Activated CD4-positive, alpha-beta T cell treated with anti-CD3 and anti-CD28 coated beads for 1 hour (primary cell): ENCODE results near the gene PDHX.
"Not testable (repeated sequence)": the region's sequence is repeated elsewhere in the genome, so short reads cannot be mapped to it uniquely, and the experiment has no call there.

ENCODE experiments used
- DNase-seq: peaks from one replicate; pipeline ENCODE4 v3.0.0-alpha.2; 2020

Gene PDHX

DNA sequence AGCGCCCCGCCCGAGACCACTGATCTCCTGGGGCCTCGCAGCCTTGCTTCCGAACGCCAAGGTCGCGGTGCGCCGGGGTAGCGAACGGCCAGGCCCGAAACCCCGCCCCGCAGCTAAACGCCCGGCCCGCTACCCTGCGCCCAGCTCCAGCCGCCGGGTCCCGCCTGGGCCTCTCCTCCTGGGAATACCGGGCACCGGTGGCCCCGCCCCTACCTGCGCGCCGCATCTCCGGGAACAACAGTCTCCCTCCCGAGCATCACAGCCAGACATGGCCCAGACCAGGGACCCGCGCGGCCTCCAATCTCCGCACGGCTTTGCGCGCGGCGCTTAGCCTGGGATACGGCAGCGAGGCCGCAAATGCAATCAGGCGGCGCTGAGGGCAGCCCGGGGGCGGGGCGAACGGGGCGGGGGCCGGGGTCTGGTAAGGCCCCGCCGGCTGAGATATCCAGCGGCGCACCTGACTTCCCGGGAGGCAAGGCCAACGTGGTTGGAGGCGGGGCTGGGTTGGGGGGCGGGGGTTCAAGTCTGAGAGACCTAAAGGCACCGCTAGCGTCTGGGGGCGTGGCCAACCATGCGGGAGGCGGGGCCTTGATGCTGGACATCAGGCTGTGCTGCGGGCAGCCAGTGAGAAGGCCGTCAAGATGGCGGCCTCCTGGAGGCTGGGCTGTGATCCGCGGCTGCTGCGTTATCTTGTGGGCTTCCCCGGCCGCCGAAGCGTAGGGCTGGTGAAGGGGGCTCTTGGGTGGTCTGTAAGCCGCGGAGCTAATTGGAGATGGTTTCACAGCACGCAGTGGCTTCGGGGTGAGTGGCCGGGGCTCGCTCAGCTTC, at the start of gene PDHX, which contains the start of gene APIP:
TSS of gene PDHX (plus strand) at position 604 of the 828 bp plus-strand sequence. CDS start at position 642, 38 bp downstream.
TSS of gene APIP (minus strand) at position 365 of the 828 bp plus-strand sequence. CDS start at position 270, 95 bp downstream.
- peak; percentile 84 for DNase-seq

DNA sequence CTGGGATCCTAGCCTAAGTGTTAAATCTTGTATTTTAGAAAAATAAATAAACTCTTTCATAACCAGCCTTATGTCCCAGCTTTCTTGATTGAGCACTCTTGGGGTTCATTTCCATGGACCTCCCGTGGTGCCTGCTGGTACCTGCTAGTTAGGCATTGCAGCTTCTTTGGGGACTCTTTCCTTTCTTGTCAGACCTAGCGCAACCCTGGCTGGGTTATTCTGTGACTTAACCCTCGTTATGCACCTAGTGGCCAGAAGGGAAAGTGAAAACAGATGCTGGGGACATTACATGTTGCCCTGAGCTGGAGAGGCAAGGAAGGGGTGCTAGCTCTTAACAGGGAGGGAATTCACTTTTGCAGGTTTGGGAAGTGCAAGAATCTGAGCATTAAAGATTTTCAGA, 47.0 kb upstream of the PDHX start:
- no peak for DNase-seq

DNA sequence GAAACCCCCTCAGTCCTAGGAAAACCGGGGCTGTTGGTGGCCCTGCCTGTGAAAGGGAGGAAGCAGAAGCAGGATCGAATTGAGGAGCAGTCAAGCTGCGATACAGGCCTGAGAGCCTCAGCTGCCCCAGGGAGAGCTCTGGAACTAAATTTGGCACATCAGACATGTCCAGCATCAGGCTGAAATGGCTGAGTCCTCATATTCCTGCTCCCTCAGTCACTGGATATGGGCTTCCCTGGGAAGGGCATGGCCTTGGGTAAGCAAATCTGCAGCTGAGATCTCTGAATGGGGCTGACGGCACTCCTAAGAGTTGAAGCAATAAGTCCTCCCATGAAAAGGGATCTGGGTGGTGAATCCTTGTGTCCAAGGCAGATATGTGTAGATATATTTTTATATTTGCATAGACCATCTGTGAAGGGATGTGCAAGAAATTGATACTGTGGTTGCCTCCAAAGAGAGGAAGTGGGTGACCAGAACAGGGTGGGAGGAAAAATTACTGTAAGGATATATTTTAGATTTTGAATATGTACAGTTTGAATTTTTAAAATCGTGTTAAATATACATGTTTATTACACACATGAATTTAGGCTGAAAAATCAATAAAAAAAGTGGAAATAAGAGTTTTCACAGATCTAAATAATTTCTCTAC, 45.7 kb upstream of the PDHX start:
- DNase-seq: no peak

DNA sequence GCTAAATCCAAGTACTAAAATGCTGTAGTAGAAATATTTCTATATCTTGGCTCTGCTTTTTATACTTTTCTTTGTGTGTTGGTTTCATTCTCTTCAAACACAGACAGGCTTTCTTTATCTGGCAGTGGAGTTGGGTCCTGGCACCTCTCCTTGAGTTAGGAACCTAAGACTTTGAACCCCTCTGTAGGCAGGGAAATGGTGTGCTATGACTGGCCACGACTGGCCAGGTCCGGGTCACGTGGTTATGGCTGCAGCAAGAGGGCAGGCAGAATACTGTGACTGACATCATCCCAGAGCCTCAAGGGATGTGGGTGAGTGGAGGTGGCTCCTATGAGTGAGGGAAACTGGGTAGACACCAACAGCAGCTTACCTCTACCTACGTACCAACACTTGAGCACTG, 42.2 kb upstream of the PDHX start:
- no peak for DNase-seq

DNA sequence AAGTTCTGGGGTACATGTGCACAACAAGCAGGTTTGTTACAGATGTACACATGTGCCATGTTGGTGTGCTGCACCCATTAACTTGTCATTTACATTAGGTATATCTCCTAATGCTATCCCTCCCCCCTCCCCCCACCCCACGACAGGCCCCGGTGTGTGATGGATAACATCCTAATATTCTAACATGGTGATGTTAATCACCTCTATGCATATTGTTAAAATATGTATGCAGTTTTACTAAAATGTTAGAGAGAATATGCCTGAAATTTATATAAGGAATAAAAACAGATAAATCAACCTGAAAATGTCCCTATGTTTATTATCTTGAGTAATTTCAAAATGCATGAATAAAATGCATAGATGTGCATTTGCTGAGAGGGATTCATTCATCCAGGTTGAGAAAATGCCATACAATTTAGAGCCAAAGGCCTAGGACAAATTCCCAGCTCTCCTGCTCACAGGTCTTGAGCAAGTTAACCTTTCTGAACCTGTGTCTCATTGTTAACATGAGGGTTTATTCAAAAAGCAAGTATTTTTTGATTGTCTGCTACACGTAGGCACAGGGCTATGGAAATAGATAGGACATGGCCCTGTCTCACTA, 38.9 kb upstream of the PDHX start:
- DNase-seq: no peak

DNA sequence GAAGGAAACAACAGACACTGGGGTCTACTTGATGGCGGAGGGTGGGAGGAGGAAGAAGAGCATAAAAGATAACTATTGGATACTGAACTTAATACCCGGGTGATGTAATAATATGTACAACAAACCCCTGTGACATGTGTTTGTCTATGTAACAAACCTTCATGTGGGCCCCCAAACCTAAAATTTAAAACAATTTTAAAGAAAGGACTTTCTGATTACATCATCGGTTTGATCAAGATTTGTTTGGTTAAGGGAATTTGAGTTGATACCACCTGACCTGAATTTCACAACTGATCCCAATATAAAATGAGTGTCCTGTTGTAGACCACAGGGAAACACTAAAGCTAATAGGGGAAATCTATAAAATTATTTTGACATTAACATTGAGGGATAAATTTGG, 34.5 kb upstream of the PDHX start:
- DNase-seq: no peak

DNA sequence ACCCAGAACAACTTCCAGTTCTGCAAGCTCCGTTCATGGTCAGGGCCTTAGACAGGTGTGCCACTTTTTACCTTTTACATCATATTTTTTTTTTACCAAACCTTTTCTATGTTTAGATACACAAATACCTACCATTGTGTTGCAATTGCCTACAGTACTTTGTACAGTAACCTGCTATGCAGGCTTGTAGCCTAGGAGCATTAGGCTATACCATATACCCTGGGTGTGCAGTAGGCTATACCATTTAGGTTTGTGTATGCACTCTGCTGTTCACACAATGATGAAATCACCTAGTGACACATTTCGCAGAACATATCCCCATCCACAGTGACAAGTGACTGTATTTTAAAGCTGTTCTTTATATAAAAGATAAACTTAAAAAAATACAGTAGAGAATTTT, 29.8 kb upstream of the PDHX start:
- no peak for DNase-seq

DNA sequence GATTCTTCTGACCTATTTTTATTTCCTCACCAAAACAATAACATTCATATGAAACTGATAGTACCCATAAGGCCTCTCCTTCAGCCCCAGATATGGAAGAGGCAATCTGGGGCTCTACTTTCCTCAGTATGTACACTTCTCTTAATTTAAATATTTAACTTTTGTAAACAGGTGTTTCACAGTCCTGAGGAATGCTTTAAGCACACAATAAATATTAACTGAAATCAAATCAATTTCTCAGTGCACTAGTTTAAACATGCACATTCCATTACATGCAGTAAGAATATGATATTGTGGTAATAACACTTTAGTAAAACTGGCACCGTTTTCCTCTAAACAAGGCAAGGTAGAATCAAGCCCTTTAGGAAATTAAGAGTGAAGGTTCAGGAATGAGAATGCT, 29.2 kb upstream of the PDHX start:
- no peak for DNase-seq

DNA sequence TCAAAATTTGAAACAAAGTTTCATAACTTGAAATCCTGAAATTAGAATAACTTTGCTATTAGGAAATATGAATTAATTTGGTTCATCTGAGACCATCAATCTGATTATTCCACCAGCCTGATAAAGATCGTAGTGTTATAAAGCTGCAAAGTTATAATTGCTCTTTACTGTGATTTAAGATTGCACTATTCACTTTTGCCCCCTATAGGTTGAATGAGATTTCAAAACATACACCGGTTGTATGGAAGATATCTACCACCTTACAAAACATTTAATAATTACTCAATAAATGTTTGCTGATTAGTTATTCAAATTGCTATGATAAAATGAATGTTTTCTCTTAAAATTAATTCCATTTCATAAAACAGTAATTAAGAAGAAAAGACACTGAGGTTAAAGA, 26.3 kb upstream of the PDHX start:
- no peak for DNase-seq

DNA sequence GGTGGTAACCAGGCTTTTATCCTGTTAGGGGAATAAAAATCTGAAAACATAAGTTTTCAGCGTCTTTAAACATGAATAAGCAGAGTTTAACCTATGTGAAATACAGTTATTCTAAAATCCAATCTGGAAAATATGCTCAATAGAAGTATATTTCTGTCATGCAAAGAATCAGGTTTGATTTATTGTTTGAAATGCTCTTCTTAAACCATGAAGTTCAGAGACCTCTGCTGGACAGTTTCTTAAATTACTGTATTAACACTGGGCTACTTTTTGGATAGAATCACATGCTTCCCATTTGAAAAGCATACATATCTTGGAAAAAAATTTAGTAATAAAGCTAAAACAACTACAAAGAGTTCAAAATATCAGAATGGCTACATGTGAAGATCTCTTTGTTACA, 25.6 kb upstream of the PDHX start:
- DNase-seq: no peak

DNA sequence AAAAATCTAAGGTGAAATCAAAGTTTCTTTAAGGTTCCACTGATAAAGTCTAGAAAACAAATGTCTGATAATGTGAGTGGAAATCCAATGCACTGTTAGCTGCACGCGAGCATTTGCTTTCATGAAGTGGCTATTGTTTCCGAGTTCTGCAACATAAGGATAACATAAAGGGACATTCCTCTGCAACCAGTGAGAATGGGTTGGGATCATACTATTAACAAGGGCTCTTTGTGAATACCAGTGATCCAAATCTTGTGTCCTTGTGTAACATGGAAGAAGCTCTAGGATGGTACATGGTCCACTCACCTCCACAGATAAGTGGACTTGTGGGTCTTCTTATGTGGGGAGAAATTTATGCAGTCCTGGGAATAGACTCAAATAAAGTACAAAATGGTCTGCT, 24.8 kb upstream of the PDHX start:
- no peak for DNase-seq

DNA sequence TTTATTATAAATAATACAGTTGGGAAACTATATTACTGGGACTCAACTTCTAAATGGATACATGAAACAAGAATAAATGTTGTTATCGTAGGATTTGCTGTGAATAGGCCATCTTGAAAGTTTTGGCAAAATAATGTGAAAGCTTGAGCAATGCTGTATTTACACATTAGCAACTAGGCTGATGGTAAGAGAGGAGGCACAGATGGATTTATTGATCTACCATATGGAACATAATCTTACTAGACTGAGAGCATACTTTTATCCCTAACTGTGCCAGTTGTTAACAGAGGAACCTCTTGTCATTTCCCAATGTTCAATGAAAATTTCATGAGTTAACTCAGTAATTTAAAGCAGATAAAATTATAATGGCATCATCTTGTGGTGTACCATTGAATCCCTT, 23.0 kb upstream of the PDHX start:
- DNase-seq: no peak

DNA sequence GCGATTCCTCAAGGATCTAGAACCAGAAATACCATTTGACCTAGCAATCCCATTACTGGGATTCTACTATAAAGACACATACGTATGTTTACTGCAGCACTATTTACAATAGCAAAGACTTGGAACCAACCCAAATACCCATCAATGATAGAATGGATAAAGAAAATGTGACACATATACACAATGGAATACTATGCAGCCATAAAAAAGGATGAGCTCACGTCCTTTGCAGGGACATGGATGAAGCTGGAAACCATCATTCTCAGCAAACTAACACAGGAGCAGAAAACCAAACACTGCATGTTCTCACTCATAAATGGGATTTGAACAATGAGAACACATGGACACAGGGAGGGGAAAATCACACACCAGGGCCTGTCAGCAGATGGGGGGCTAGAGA, 20.2 kb upstream of the PDHX start:
- DNase-seq: not testable (repeated sequence)

DNA sequence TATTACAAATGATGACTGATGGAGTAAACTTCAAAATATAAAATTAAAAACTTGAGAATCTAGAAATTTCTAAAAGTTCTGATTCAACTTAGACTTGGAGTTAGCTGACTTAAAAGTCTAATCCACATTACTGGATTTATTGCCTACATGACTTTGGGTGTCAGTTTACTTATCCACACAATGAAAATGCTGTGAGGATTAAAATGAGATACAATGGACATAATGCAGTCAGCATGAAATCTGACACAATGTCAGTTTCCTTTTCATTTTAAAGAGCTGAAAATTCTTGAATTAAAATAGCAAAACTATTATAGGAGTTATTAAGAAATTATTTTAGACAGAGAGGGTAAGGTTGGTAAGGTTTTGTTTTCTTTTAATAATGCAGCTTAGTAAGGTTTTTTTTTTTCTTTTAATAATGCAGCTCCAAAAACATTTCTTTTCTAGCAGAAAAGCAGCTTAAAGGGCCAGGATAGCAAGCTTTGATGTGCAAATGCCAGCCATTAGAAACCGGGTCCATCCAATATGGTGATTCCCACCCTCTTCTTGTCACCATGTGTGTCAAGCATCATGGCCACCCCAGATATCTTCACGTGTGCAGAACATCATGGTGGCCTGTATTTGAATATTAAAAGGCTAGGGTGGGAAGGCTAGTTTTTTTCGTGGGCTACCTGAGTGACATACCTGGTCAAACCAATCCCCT, 19.1 kb upstream of the PDHX start:
- no peak for DNase-seq

DNA sequence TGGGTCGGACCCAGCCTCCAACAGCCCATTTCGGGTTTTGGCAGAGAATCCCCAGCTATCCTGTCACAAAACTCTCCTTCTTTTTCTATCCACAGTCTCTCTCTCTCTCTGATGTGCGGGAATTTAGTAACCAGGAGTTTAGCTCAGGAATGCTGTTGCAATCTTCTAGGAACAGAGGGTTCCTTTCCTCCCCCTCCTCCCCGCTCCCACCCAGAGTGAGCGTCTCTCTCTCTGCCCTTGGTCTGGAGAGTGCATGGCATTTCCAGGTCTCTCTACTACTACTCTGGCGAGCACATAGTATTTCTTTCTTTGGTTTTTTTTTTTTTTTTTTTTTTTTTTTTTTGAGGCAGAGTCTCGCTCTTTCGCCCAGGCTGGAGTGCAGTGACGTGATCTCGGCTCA, 17.9 kb upstream of the PDHX start:
- no peak for DNase-seq

DNA sequence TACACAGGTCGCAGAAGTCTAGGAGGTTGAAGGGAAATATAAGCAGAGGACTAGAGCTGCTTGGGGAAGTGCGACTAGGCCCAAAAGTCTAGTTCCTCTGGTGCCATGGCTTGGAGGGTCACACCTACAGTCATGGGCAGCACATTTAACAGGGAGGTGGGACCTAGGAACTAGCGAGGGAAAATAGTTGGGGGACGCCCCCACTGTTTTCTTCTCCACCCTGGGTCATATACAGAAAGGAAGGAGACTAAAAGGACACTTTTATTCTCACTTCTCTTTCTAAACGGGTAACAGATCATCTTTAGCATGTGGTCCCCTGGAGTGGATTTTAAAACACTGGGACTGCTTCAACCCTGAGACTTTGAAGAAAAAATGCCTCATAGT, 16.8 kb upstream of the PDHX start:
- no peak for DNase-seq

DNA sequence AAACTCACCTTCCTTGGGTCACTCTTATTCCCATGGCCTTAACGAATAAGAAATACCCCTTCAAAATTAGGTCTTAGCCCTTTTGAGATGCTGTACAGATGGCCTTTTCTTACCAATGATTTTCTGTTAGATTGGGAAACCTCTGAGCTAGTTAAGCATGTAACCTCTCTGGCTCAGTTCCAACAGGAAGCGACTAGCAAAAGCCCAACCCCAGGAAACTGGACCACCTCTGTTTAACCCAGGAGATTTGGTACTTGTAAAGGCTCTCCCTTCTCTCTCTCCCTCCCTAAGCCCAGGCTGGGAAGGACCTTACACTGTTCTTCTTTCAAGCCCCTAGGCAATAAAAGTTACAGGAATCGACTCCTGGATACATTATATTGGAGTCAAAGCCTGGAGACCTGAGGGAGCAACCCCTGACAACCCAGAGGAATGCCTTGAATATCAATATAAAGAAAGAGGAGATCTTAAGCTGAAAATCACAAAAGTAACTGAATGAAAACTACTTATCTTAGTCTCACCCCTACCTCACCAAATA, 11.9 kb upstream of the PDHX start:
- no peak for DNase-seq

DNA sequence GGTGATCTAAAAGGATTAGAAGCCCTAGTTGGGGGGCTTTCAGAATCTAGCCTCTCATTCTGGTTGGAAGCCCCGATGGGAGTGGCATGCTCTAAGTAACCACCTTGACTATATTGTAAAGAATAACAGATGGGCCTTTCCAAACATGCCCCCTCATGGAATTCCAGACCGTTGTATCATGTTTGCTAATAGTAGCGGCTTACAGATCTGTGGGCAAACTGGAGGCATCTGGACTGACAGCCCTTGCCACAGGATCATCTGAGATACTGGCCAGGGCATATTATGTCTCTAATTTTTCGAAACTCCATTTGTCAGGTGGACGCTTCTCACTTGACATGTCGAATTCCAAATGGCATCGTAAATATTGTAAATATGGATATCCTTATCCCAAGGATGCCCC, 10.8 kb upstream of the PDHX start:
- no peak for DNase-seq

DNA sequence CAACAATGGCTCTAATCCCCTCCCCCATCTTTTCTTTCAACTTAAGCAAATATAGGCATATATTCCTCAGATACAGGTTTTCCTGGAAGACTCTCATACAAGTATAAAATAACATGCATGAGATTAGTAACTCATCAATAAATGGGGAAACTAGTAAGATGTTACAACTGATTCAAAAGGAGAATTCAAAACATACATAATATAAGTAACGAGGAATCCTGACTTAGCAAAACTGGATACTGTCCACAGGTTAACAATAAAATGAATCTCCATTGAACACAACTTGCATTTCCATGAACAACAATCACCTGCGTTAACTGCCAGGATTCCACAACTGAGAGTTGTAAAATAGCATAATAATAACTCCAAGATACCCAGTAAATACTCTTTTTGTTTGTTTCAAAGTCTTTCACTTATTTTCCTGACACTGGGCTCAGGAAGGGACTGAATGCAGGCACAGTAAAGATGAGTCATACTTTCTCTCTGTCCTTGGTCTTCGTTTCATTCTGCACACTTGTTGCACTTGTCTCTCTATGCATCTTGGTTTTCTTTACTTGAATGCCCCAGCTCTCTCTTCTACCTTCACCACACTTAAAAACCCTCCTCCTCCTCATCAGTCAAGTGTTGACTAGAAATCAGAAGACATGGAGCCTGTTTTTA, 8.4 kb upstream of the PDHX start:
- no peak for DNase-seq

DNA sequence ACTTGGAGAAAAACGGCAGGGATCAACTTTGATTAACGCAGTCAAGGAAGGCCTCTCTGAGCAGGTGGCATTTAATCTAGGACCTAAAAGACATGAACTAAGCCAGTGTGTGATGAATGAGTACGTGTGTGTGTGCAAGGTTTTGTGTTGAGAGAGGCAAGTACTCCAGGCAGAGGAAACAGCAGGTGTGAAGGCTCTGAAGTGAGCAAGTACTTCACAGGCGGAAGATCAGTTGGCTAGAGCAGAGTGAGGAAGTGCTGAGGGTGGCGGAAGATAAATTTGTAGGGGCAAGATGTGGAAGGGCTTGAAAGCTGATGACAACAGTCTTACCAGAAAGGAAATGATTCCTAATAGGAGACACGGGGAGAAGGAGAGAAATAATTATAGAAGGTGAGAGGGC, 7.0 kb upstream of the PDHX start:
- no peak for DNase-seq

DNA sequence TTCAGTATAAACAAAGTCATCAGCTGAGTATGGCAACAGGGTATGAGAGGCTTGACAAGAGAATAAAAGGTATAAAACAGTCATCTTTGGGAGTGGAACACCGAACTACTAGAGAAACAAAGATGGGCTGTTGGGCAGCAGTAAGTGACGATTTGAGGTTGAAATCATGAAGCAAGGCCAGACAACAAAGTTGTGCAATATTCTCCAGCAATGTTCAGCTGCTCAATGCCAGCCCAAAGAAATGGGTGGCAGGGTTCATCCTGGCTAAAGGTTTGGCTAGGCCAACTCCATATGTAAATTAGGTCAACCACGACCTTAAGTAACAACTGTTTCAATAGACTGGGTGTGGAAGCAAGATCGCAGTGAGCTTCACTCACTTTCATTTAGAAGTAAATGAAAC, 6.5 kb upstream of the PDHX start:
- DNase-seq: no peak

DNA sequence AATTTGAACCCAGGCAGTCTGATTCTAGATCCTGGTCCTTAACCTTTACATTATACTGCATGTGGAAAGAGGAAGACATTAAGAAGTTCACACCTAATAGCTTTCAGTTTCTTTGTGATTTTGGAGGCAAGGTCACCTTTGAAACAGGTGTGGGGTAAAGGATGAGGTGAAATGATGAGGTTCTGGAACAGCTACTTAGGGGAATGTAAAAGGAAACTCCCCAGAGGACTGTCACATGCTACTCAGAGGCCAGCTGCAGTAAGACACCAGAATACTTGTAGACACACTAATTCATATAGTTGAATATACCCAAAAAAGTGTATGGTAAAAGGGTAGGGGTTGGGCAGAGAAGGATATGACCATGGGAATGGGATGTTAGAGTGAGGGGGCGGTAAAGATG, 5.6 kb upstream of the PDHX start:
- no peak for DNase-seq

DNA sequence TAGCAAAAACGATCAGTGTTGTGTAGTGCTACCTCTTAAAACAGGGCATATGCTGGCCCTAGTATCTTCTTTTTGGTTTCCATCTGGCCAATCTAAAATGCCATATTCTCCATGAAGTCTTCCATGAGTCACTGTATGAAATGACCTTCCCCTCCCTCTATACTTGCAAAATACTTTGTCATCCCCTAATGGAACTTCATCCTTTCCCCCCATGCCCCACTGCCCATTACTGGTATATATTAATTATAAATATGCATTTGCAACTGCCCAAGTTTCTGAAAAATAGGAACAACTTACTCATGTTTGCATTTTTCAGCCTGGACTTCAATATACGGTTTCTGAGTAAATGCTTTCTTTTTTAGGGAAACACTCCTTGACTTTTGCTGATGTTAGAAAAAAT, 4.7 kb upstream of the PDHX start:
- no peak for DNase-seq
